Central memory CD8-positive, alpha-beta T cell (primary cell): ENCODE data around the gene ADPRHL1.
A peak's percentile ranks its signal among the peaks of the same experiment; 100 is the strongest.

Experiments used
- ATAC-seq: fragments of 150-1000 bp; cut with Tn5 transposase; replicated peaks from 2 replicates; pipeline ENCODE4 v1.10.0; 2022; ENCODE audit warnings: mild to moderate bottlenecking, moderate FRiP score, moderate number of reproducible peaks; ENCODE audit not compliant: poor library complexity, severe bottlenecking; ENCODE audit errors: extremely low read depth
- DNase-seq, 2 donors: peaks; one replicate each; pipeline ENCODE4 v3.0.0; 2021; ENCODE audit warnings: low spot score in 2 of 2
- H3K27ac Mint-ChIP-seq: one replicate; pipeline ENCODE4 v1.8.0; 2022; ENCODE audit warnings: low read depth, mild to moderate bottlenecking, moderate library complexity, mixed read lengths
- H3K27me3 Mint-ChIP-seq: one replicate; pipeline ENCODE4 v1.8.0; 2022; ENCODE audit warnings: mixed read lengths
- H3K36me3 Mint-ChIP-seq: one replicate; pipeline ENCODE4 v1.8.0; 2022; ENCODE audit warnings: mild to moderate bottlenecking, moderate library complexity, mixed read lengths; ENCODE audit not compliant: insufficient read depth
- H3K4me1 Mint-ChIP-seq: one replicate; pipeline ENCODE4 v1.8.0; 2022; ENCODE audit warnings: mixed read lengths
- H3K4me3 Mint-ChIP-seq: one replicate; pipeline ENCODE4 v1.8.0; 2022; ENCODE audit warnings: mild to moderate bottlenecking, moderate library complexity, mixed read lengths
- H3K9me3 Mint-ChIP-seq: one replicate; pipeline ENCODE4 v1.8.0; 2022; ENCODE audit warnings: mixed read lengths

Gene ADPRHL1

GRCh38 chr13:113404723-113405471 is 48.4 kb downstream of the ADPRHL1 start:
- Mint-ChIP-seq H3K27ac (no peak overlapping the region), H3K4me3 (no peak overlapping the region), H3K4me1 (no peaks in the 10 kb centered on the region), H3K9me3 (no peaks in the 10 kb centered on the region), H3K27me3 (no peaks in the 10 kb centered on the region), H3K36me3 (no peaks in the 10 kb centered on the region)
- DNase-seq = no peak
- ATAC-seq = no peak

GRCh38 chr13:113404366-113404722 is 48.9 kb downstream of the ADPRHL1 start:
- H3K4me1 Mint-ChIP-seq = no peaks in the 10 kb centered on the region

GRCh38 chr13:113403255-113404104 is 49.8 kb downstream of the ADPRHL1 start:
- H3K4me3 Mint-ChIP-seq = no peak overlapping the region
- H3K36me3 Mint-ChIP-seq = no peaks in the 10 kb centered on the region
- no peaks in the 10 kb centered on the region for H3K27me3 Mint-ChIP-seq
- no peaks in the 10 kb centered on the region for H3K4me1 Mint-ChIP-seq
- H3K9me3 Mint-ChIP-seq = no peaks in the 10 kb centered on the region
- ATAC-seq = no peak
- H3K27ac Mint-ChIP-seq = no peak overlapping the region
- DNase-seq = no peak

More at GRCh38 chr13:113404366-113404722, 48.9 kb downstream of the ADPRHL1 start:
- H3K27ac Mint-ChIP-seq = no peak overlapping the region
- no peak for DNase-seq
- H3K36me3 Mint-ChIP-seq = no peaks in the 10 kb centered on the region
- H3K9me3 Mint-ChIP-seq = no peaks in the 10 kb centered on the region
- H3K27me3 Mint-ChIP-seq = no peaks in the 10 kb centered on the region
- no peak for ATAC-seq
- no peak overlapping the region for H3K4me3 Mint-ChIP-seq

GRCh38 chr13:113402471-113403254 is 50.6 kb downstream of the ADPRHL1 start:
- Mint-ChIP-seq H3K9me3 (no peaks in the 10 kb centered on the region), H3K4me3 (no peak overlapping the region), H3K27ac (no peak overlapping the region), H3K36me3 (no peaks in the 10 kb centered on the region), H3K27me3 (no peaks in the 10 kb centered on the region), H3K4me1 (no peaks in the 10 kb centered on the region)
- no peak for ATAC-seq
- DNase-seq = no peak

- no peaks in the 10 kb centered on the region for H3K27me3 Mint-ChIP-seq
- DNase-seq (no peak), ATAC-seq (no peak)
- no peak overlapping the region for H3K27ac Mint-ChIP-seq
- no peaks in the 10 kb centered on the region for H3K36me3 Mint-ChIP-seq
- no peaks in the 10 kb centered on the region for H3K4me1 Mint-ChIP-seq
- no peaks in the 10 kb centered on the region for H3K9me3 Mint-ChIP-seq
- H3K4me3 Mint-ChIP-seq = no peak overlapping the region
Observed at GRCh38 chr13:113401452-113402415, 51.6 kb downstream of the ADPRHL1 start.

GRCh38 chr13:113400621-113401451 is 52.5 kb downstream of the ADPRHL1 start:
- H3K27ac Mint-ChIP-seq = no peak overlapping the region
- ATAC-seq (no peak), DNase-seq (no peak)
- H3K9me3 Mint-ChIP-seq = no peaks in the 10 kb centered on the region
- no peaks in the 10 kb centered on the region for H3K4me1 Mint-ChIP-seq
- peaks cover under 1% of the 10 kb centered on the region for H3K36me3 Mint-ChIP-seq
- no peak overlapping the region for H3K4me3 Mint-ChIP-seq
- no peaks in the 10 kb centered on the region for H3K27me3 Mint-ChIP-seq

GRCh38 chr13:113399755-113400149 is 53.5 kb downstream of the ADPRHL1 start:
- no peaks in the 10 kb centered on the region for H3K4me1 Mint-ChIP-seq
- H3K9me3 Mint-ChIP-seq = no peaks in the 10 kb centered on the region
- peaks cover 2% of the 10 kb centered on the region for H3K36me3 Mint-ChIP-seq
- DNase-seq (no peak), ATAC-seq (no peak)
- H3K27ac Mint-ChIP-seq = no peak overlapping the region
- no peaks in the 10 kb centered on the region for H3K27me3 Mint-ChIP-seq
- no peak overlapping the region for H3K4me3 Mint-ChIP-seq

- no peaks in the 10 kb centered on the region for H3K9me3 Mint-ChIP-seq
- H3K4me3 Mint-ChIP-seq = no peak overlapping the region
- H3K27ac Mint-ChIP-seq = no peak overlapping the region
- no peaks in the 10 kb centered on the region for H3K4me1 Mint-ChIP-seq
- peaks cover 2% of the 10 kb centered on the region for H3K36me3 Mint-ChIP-seq
- ATAC-seq (no peak), DNase-seq (no peak)
- H3K27me3 Mint-ChIP-seq = no peaks in the 10 kb centered on the region
Observed at GRCh38 chr13:113398963-113399754, 54.1 kb downstream of the ADPRHL1 start.

GRCh38 chr13:113397608-113398425 is 55.5 kb downstream of the ADPRHL1 start:
- peaks cover 5% of the 10 kb centered on the region for H3K4me1 Mint-ChIP-seq
- no peaks in the 10 kb centered on the region for H3K9me3 Mint-ChIP-seq
- no peak overlapping the region for H3K4me3 Mint-ChIP-seq
- no peaks in the 10 kb centered on the region for H3K27me3 Mint-ChIP-seq
- H3K36me3 Mint-ChIP-seq = peaks cover 2% of the 10 kb centered on the region
- ATAC-seq = no peak
- H3K27ac Mint-ChIP-seq = no peak overlapping the region
- DNase-seq = no peak

- no peak overlapping the region for H3K27ac Mint-ChIP-seq
- H3K27me3 Mint-ChIP-seq = no peaks in the 10 kb centered on the region
- H3K4me3 Mint-ChIP-seq = peak overlapping the region; percentile 20
- peaks cover 5% of the 10 kb centered on the region for H3K4me1 Mint-ChIP-seq
- no peak for ATAC-seq
- no peaks in the 10 kb centered on the region for H3K9me3 Mint-ChIP-seq
- peaks cover 7% of the 10 kb centered on the region for H3K36me3 Mint-ChIP-seq
- DNase-seq = no peak
Observed at GRCh38 chr13:113394339-113394640, 59.0 kb downstream of the ADPRHL1 start.
